Hematopoietic multipotent progenitor cell (in vitro differentiated cells): ENCODE results near the gene GLRX3. TPM values are rescaled to one million over a fixed set of nuclear protein-coding genes. Genes with fewer than 3 reads are reported as not detected.
A peak's percentile ranks its signal among the peaks of the same experiment; 100 is the strongest.

Experiments used
- DNase-seq, 3 donors: peaks; one replicate each; pipeline ENCODE4 v3.0.0-alpha.2; 2011 to 2015; ENCODE audit warnings: low read depth in 2 of 3, low spot score in 2 of 3
- total RNA-seq: library from RNA; depleted of rRNA; stranded (reverse); fragments of >200 nt; gene quantifications from one replicate; pipeline ENCODE4 v1.2.3, GENCODE V29; 2012

Gene GLRX3
- total RNA-seq, 1 donor = 17.2 TPM

DNA sequence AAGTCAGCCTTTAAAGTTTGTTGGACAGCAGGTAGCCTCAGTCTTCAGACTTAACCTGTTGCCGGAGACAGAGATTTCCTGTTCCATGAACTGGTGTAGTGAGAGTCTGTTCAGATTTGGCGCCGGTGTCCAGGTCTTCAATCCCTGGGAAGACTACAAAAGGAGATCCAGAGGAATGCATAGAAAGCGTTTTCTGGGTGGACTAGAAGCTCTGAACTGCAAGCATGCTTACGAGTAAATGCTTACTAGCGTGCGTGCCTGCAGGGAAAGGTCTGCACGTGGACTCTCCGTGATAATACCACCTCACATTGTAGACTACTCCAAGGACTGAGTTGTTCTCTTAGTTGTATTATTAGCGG is 878 bp downstream of the GLRX3 start:
- no peak for DNase-seq

DNA sequence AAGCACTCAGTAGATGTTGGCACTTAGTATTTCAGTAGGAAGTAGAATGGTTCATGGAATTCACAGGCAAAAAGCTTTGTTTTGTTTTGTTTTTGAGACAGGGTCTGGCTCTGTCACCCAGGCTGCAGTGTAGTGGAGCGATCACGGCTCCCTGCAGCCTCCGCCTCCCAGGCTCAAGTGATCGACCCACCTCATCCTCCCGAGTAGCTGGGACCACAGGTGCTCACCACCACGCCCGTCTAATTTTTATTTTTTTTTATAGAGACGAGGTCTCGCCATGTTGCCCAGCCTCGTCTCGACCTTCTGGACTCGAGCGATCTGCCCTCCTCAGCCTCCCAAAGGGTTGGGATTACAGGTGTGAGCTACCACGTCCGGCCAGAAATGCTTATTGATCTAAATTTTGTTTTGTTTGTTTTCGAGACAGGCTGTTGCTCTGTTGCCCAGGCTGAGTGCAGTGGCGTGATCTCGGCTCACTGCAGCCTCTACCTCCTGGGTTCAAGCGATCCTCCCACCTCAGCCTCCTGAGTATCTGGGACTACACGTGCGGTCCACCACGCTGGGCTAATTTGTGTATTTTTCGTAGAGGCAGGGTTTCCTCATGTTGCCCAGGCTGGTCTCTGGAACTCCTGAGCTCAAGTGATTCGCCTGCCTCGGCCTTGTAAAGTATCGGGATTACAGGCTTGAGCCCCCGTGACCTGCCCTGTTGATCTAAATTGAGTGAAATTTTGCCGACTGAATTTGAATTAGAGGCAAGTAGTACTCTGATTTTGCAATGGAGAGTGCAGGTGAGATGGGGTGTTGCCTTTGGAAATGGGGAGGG is 1.7 kb downstream of the GLRX3 start:
- DNase-seq = no peak

DNA sequence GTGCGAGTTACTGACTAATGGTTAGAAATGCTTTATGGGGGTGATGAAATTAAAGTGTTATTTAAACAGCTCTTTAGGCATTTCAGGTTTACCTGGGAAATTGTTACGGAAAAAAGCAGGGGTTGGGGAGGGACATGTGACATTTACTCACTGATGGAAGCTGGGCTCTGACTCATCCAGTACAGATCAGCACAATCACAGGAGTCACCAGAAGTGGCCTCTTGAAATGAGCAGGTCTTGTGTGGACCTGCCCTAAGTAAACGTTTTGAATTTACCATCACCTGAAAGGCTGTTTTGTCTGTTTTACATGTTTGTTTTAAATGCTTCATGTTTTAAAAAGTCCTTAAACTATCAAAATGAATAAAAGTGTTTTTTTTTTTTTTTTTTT is 2.3 kb downstream of the GLRX3 start:
- DNase-seq = no peak

DNA sequence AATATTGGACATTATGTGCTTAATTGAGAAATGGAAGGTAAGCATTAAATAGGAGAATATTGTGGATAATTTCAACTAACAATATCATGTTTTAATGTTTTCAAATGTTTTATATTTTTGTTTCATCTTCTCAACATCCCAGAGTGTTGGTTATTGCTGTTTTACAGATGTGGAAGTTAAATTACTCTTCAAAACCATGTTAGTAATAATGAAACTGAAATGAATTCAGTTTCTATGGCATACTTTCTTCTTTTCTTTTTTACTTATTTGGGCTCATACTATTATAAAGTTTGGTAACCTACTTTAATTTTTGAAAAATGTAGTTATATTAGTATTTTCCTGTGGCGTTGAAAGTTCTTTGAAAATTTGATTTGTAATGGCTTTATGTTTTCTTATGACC is 4.2 kb downstream of the GLRX3 start:
- DNase-seq = no peak

DNA sequence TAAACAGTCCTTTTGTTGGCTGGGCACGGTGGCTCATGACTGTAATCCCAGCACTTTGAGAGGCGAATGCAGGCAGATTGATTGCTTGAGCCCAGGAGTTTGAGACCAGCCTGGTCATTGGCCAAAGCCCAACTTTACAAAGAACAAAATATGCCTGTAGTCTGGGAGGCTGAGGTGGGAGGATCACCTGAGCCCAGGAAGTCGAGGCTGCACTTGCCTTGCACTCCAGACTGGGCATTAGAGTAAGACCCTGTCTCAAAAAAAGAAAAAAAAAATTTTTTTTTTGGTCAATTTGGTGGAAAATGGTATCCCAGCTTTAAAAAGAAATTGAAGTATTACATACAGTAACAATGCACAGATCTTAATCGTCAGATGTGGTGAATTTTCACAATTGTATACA is 4.8 kb downstream of the GLRX3 start:
- no peak for DNase-seq

DNA sequence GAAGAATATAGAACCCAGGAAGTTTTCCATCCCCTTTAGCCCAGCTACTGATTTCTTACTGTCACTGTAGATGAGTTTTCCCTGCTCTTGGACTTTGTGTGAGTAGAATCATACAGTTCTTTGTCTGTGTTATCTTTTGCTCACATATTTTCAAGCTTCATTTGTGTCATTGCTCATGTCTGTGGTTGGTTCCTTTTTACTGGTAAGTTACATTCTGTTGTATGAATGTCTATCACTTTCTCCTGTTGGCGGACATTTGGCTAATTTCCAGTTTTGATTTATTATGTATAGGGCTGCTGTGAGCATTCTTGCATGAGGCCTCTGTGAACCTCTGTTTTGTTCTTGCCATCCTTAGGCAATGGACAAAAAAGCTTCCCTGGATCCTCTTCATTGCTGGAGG is 5.3 kb downstream of the GLRX3 start:
- DNase-seq = peak in 2 of 3 donors; percentile 31 to 53

DNA sequence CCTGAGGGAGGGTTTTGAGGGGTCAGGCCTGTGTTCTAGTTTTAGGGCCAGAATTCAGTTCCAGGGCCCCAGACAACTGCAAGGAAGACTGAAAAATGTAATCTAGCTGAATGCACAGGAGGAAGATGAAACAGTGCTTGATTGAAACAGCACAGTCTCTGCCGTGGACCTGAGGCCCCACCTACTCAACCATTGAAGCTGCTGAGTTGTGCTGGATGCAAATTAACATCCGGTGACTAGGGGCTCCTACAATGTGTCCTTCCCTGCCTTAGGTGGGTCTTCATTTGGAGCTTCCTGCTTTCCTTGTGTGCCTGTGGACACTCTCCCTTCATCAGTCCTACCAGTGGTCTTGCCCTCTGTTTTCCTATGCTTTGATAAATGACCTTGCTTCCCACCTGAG is 5.7 kb downstream of the GLRX3 start:
- DNase-seq = no peak

DNA sequence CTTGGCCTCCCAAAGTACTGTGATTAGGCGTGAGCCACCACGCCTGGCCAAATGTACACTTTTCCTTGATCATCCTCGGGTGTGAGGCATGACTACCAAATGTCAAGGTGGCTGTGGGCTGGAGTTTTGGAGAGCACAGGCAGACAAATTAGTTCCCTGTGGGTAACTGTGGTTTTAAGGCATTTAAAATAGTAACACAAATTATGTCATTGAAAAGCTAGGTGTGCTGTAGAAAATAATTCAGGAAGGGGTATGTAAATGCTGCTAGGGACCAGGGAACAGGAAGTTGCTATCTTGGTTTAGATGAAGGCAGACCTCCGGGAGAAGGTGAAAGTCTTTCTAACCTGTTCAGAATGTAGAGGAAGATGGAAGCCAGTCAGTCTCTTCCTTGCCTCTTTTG is 9.9 kb downstream of the GLRX3 start:
- DNase-seq = no peak

DNA sequence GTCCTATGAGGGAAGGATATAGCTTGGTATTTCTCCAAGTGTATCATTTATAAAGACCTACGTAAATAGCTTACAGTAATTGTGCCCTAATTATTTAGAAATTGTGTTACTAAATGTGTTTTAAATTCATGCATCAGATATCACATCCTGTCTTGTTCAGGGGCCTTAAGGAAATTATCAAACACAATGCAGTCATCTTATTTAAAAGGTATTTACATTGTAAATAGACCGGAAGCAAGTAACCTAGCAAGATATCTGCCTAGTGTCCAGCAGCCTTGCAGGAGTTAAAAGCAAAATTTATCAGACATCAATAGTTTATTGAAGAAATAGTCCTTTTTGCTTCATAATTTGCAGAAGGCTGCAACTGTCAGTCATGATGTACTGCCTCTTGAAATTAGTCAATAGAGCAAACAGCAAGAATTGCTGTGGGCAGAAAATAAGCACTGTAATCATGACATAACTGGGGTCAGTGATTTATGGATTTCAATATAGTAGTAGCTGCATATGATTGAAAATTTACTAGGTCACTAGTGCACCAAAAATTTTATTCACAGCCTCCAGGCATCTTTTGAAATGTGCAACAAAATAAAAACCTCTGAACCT is 23.1 kb downstream of the GLRX3 start:
- no peak for DNase-seq

DNA sequence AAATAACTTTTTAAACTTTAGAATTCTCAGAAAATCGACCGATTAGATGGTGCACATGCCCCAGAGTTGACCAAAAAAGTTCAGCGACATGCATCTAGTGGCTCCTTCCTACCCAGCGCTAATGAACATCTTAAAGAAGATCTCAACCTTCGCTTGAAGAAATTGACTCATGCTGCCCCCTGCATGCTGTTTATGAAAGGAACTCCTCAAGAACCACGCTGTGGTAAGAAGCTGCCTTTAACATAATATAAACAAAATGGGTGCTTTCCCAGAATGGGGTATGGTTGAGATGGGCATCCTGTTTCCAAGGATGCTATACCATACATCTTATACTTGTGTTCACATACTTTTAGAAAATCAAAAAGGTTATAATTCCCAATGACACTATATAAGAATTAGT is 24.6 kb downstream of the GLRX3 start:
- peak in 1 of 3 donors; percentile 17 for DNase-seq

DNA sequence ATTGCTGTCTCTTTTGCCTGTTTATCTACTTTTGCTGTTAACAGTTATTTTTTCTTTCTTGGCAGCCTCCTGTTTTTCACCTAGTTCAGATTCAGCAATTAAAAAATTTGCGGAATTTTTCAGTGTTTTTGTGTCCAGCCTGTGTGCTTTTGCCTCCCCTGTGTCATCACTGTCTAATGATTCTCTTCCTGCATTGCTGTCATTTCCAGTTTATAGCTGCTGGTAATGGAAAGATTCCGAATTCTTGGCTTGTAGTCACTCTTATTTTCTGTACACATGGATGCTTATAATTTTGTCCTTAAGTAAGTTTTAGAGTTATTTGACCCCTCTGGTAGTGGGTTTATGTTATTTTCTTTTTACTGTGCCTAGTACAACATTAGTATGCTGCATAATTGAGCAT is 25.1 kb downstream of the GLRX3 start:
- no peak for DNase-seq

DNA sequence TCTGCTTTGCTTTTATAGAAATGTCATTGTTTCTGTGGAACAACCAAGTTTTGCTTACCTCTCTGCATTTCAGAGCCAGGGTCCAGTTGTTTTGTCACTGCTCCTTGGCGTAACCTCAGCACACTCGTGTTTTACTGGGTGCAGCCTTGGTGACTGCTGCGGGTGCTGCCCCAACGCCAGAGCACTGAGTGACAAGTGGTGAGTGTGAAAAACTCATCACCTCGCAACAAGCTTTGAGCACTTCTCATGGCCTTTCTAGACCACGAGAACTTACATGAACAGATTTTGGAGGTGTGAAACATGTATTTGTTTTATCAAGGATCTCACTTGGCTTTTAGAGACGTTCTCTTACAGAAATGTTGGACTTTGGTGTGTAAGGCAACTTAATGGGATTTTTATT is 31.0 kb downstream of the GLRX3 start:
- DNase-seq = no peak

DNA sequence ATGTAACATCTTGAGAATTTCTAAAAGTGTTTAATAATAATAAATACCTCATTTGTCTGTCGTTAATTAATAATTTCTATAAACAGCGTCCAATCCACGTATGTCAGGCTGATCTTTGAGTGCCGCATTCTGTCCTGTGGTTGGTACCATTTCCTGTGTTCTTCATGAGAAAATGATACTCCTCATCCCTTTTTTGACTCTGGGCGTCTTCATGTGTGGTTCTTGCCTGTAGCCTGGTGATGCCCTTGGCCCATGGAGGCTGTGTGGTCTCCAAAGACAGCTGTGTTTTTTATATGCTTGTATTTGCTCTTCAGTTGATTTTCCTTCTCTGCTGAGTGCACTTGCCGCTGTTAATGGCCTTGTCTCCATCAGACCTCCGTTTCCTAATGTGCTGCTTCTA is 31.5 kb downstream of the GLRX3 start:
- no peak for DNase-seq

DNA sequence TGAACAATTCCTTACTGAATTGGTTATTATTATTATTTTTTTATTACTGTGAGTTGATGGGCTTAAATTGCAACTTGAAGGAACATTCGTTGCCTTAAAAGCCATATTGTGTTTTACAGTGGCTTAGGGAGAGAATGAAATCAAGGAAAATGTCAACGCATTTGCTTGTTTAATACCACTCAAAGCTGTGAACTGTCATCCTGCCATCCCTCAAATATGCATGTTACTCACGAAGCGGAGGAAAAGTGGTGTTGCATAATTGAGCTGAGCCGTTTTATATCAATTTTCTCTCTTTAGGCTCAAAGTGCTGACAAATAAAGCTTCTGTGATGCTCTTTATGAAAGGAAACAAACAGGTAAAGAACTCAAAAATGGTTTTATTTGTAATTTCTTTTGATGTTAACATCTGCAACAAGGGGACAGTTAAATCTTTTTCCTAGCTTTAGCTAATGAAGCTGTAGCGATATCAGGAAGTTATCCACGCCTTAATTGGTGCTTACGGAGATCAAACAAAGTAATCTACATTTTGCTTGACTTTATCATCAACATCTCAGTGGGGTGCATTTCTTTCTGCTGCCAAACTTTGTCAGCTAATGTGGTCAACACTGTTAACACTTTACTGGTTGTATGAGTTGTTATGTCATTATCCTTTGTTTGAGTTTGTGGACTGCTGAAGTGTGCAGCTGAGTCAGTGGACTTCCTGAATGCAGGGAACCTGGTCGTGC is 33.1 kb downstream of the GLRX3 start:
- DNase-seq = no peak

DNA sequence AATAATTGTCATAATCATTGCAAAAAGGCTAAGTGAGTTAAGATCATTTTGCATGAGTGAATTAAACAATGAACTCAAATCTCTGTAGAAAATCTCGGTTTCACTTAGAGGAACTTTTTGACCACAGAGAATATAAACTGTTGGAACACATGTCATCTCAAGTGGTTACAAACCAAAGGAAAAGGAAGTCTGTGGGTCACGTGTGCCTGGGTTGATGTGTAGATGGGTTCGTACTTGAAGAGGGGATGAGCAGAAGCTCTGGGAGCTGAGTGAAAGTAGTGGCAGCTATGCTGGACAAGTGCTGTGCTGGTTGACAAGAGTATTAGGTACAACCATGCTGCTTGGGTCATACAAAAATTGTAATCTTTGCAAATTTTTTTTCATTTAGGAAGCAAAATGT is 35.0 kb downstream of the GLRX3 start:
- peak in 2 of 3 donors; percentile 44 to 82 for DNase-seq

DNA sequence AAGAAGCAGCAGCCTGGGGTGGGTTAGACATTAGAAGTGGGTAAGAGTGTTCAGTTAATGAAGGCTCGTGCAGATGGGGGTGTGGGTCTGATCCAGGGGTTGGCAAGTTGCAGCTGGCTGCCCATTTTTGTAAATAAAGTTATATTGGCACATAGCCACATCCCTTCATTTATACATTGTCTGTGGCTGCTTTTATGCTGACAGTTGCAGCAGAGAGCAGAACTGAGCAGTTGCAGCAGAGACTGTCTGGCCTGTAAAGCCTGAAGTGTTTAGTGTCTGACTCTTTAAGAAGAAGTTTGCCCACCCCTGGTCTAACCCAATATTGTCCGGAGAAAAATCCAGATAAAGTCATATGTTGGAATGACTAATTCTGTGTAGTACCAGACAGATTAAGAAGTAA is 38.1 kb downstream of the GLRX3 start:
- DNase-seq = no peak

DNA sequence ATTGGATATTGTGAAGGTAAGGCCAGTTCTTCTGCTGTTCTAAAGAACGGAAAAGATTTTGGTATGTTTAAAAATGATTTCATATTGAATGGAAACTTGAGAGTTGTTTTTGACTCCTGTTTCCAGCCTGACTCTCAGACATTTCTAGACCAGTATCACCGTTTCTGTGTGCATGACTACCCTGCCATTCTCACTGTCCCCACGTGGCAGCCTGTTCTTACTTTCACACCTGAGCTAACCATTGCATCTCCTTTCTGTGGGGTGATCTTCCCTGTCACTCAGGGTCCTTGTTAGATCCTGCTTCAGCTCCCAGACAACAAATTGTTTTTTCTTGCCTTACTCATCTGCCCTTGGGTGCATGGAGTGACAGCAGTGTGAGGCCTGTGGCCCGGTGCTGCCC is 38.9 kb downstream of the GLRX3 start:
- DNase-seq = no peak

DNA sequence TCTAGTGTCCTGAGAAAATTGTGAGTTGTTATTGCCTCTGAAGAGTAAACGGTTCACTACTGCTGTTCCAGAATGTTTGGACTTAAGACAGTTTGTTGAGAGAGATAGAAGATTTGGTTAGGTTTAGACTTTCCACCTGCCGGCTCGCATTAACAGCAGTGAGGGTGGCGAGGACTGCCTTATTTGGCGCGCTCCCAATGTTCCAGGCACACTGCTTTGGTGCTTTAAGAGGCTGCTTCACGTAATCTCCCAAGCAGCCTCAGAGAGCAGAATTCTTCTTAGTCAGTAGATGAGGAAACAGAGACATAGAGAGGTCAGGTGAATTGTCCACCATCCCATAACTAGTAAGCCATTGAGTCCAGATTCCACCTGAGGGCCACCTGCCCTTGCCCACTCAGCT is 41.1 kb downstream of the GLRX3 start:
- no peak for DNase-seq

DNA sequence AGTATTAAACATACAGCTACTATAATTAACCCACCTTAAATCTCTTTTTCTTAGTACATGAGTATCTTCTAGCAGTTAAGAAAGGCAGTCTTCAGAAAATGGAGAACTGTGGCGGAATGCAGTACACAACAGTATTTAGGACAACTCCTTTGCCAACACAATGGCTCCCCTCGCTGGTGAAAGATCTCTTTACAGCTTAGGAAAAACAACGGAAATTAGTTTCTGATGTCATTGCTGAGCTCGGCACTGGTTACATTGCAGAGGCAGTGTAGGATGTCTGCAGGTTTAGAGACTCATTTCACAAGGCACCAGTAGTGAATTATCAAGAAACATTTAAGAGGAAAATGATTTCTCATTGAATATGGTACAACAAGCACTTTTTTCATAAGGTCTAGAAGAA is 43.4 kb downstream of the GLRX3 start:
- peak in 2 of 3 donors; percentile 45 to 69 for DNase-seq

DNA sequence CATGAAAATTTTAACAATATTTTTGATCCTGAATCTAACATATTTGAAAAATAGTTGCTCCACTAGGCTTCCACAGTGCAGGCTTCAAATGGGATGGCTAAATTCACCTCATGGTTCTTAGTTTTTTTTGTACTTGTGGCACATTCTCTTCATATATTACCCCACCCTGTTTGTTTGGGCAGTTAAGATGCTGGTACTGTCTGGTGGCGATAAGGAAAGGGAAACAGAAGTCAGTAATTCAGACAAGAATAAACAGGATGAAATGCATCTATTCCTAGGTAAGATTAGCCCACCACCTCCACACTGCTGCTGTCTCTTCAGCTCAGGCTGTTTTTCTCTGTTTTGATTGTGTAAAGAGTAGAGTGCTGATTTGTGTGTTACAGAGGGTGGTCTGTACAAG is 44.2 kb downstream of the GLRX3 start:
- DNase-seq = peak in 1 of 3 donors; percentile 28

DNA sequence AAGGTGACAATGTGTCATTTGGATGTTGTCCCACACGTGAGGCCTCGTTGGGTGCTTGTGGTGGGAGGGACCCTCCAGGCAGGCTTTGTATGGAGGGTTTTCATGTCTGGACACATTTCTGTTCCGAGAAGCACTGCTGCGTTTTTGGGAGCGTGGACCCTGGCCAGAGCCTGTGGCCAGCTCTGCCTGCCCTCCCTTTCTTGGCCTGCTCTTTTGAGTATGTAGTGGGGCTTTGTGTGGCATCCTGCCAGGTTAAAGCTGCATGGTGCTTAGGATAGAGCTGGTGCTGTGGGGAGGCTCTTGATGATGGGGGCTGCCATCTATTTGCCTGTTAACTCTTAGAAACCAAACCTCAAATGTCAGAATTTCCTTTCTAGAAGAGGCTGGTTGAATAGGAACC is 45.7 kb downstream of the GLRX3 start:
- DNase-seq = no peak

DNA sequence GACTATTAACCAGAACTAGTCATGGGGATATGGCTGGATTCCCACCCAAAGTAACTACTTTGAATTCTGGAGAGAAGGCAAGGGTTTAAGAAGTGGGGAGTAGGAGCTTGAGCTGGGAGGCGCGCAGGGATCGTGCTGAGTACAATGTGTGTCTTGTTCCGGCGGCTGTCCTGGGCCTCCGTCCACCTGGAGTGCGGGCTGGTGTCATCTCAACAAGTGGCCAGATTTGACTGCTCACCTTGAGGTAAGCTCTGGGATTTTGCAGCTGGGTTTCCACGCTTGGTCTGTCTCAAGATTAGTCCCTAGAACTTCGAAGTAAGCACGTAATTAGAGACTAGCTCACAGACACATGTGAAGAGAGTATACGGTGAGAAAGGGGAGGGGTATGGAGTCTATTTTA is 49.4 kb downstream of the GLRX3 start:
- no peak for DNase-seq
